NT2/D1 (cell line): ENCODE results near the gene FGF1.

Source experiments
- DNase-seq: peaks from one replicate; pipeline ENCODE4 v3.0.0-alpha.2; 2011; ENCODE audit warnings: low read depth, low spot score
- H3K27me3 ChIP-seq: 2 replicates; pipeline ENCODE4 v1.6.0; 2011; ENCODE audit warnings: mild to moderate bottlenecking; ENCODE audit not compliant: insufficient read length, insufficient read depth
- H3K36me3 ChIP-seq: 2 replicates; pipeline ENCODE4 v1.6.1; 2011; ENCODE audit warnings: mild to moderate bottlenecking, low read length, mixed read lengths; ENCODE audit not compliant: insufficient read depth, insufficient read length
- H3K4me1 ChIP-seq: 2 replicates; pipeline ENCODE4 v1.5.1; 2011; ENCODE audit not compliant: insufficient read depth, insufficient read length
- H3K4me3 ChIP-seq: 2 replicates; pipeline ENCODE4 v1.5.1; 2011; ENCODE audit warnings: low read depth; ENCODE audit not compliant: insufficient read length
- H3K9ac ChIP-seq: 2 replicates; pipeline ENCODE4 v1.6.0; 2011; ENCODE audit warnings: low read depth; ENCODE audit not compliant: insufficient read length
- H3K9me3 ChIP-seq: 2 replicates; pipeline ENCODE4 v1.5.1; 2011; ENCODE audit warnings: mild to moderate bottlenecking, low read length; ENCODE audit not compliant: insufficient read depth
- SUZ12 ChIP-seq: IDR thresholded peaks from 2 replicates; pipeline ENCODE4 v1.6.1; 2011; ENCODE audit not compliant: insufficient read length, insufficient read depth; ENCODE audit errors: extremely low read depth
- YY1 ChIP-seq: IDR thresholded peaks from 2 replicates; pipeline ENCODE4 v1.6.1; 2011; ENCODE audit not compliant: insufficient read length, insufficient read depth
- ZNF274 ChIP-seq: IDR thresholded peaks from 2 replicates; pipeline ENCODE4 v1.6.1; 2011; ENCODE audit warnings: mild to moderate bottlenecking, low read depth, low read length

The FGF1 gene

GRCh38 chr5:142664636-142665035 lies 21.3 kb downstream of the FGF1 start:
- no peak overlapping the region for H3K9ac ChIP-seq
- H3K4me1 ChIP-seq: peaks cover 2% of the 10 kb centered on the region
- H3K9me3 ChIP-seq: no peaks in the 10 kb centered on the region
- no peak overlapping the region for H3K4me3 ChIP-seq
- H3K27me3 ChIP-seq: no peaks in the 10 kb centered on the region
- TF ChIP-seq YY1 (no peak), SUZ12 (no peak), ZNF274 (no peak)
- no peak for DNase-seq
- no peaks in the 10 kb centered on the region for H3K36me3 ChIP-seq

- no peak for TF ChIP-seq YY1
- no peak for TF ChIP-seq SUZ12
- TF ChIP-seq ZNF274: no peak
- DNase-seq: no peak
- Histone ChIP-seq H3K4me3 (no peak overlapping the region), H3K36me3 (no peaks in the 10 kb centered on the region), H3K27me3 (no peaks in the 10 kb centered on the region), H3K9me3 (no peaks in the 10 kb centered on the region), H3K4me1 (peaks cover 2% of the 10 kb centered on the region), H3K9ac (no peak overlapping the region)
Observed at GRCh38 chr5:142664067-142664466, 21.8 kb downstream of the FGF1 start.

GRCh38 chr5:142663246-142663645 lies 22.6 kb downstream of the FGF1 start:
- TF ChIP-seq ZNF274: no peak
- no peak for TF ChIP-seq SUZ12
- TF ChIP-seq YY1: no peak
- H3K9me3 ChIP-seq: no peaks in the 10 kb centered on the region
- no peaks in the 10 kb centered on the region for H3K27me3 ChIP-seq
- H3K4me3 ChIP-seq: no peak overlapping the region
- H3K4me1 ChIP-seq: peaks cover 2% of the 10 kb centered on the region
- DNase-seq: no peak
- no peaks in the 10 kb centered on the region for H3K36me3 ChIP-seq
- H3K9ac ChIP-seq: no peak overlapping the region

GRCh38 chr5:142661957-142662356 lies 23.9 kb downstream of the FGF1 start:
- H3K4me3 ChIP-seq: no peak overlapping the region
- H3K9me3 ChIP-seq: no peaks in the 10 kb centered on the region
- no peaks in the 10 kb centered on the region for H3K36me3 ChIP-seq
- no peak overlapping the region for H3K9ac ChIP-seq
- no peak for DNase-seq
- peaks cover 2% of the 10 kb centered on the region for H3K4me1 ChIP-seq
- H3K27me3 ChIP-seq: no peaks in the 10 kb centered on the region
- TF ChIP-seq YY1 (no peak), ZNF274 (no peak), SUZ12 (no peak)

- no peak overlapping the region for H3K9ac ChIP-seq
- H3K4me3 ChIP-seq: no peak overlapping the region
- peaks cover 2% of the 10 kb centered on the region for H3K4me1 ChIP-seq
- no peak for DNase-seq
- H3K27me3 ChIP-seq: no peaks in the 10 kb centered on the region
- TF ChIP-seq SUZ12 (no peak), YY1 (no peak), ZNF274 (no peak)
- no peaks in the 10 kb centered on the region for H3K36me3 ChIP-seq
- no peaks in the 10 kb centered on the region for H3K9me3 ChIP-seq
Observed at GRCh38 chr5:142661143-142661542, 24.7 kb downstream of the FGF1 start.

GRCh38 chr5:142660731-142661130 lies 25.2 kb downstream of the FGF1 start:
- Histone ChIP-seq H3K27me3 (no peaks in the 10 kb centered on the region), H3K9me3 (no peaks in the 10 kb centered on the region), H3K9ac (no peak overlapping the region), H3K4me3 (no peak overlapping the region), H3K36me3 (no peaks in the 10 kb centered on the region), H3K4me1 (peaks cover 2% of the 10 kb centered on the region)
- DNase-seq: no peak
- TF ChIP-seq YY1 (no peak), SUZ12 (no peak), ZNF274 (no peak)

- no peak for DNase-seq
- H3K4me1 ChIP-seq: peaks cover 4% of the 10 kb centered on the region
- no peak overlapping the region for H3K9ac ChIP-seq
- H3K4me3 ChIP-seq: no peak overlapping the region
- H3K9me3 ChIP-seq: no peaks in the 10 kb centered on the region
- TF ChIP-seq YY1: no peak
- TF ChIP-seq SUZ12: no peak
- TF ChIP-seq ZNF274: no peak
- peaks cover 4% of the 10 kb centered on the region for H3K27me3 ChIP-seq
- H3K36me3 ChIP-seq: no peaks in the 10 kb centered on the region
Observed at GRCh38 chr5:142660196-142660595, 25.7 kb downstream of the FGF1 start.
